ENCODE results near the gene ACTL7B.

DNA sequence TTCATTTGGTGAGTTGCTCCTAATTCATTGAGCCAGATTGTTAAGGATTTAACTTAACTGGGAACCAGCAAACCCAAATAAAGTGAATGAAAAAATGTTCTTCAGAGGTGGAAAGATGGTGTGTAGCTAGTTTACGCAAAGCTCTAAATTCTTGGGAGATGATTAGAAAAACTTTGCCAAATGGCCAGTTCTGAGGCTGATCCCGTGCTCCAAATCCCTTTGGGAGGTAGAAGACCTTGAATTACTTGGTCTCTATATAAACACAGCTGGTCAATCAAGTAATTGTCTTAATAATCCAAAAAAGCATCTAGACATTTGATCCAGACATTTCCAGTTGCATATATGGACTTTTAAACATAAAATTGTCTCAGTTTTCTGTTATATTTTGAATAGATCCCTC lies 11.4 kb downstream of the ACTL7B start:
- TF ChIP-seq, protein P1, sequence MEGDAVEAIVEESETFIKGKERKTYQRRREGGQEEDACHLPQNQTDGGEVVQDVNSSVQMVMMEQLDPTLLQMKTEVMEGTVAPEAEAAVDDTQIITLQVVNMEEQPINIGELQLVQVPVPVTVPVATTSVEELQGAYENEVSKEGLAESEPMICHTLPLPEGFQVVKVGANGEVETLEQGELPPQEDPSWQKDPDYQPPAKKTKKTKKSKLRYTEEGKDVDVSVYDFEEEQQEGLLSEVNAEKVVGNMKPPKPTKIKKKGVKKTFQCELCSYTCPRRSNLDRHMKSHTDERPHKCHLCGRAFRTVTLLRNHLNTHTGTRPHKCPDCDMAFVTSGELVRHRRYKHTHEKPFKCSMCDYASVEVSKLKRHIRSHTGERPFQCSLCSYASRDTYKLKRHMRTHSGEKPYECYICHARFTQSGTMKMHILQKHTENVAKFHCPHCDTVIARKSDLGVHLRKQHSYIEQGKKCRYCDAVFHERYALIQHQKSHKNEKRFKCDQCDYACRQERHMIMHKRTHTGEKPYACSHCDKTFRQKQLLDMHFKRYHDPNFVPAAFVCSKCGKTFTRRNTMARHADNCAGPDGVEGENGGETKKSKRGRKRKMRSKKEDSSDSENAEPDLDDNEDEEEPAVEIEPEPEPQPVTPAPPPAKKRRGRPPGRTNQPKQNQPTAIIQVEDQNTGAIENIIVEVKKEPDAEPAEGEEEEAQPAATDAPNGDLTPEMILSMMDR (IDR thresholded peaks at IDR 0.05; ENCODE audit: insufficient read depth, low read depth, low read length), result no peak
- no peak for TF ChIP-seq EZH2 (IDR thresholded peaks at IDR 0.05; ENCODE audit: insufficient read depth, low read length)
